GM21381 (cell line): Measurements from ENCODE around the gene PTPRCAP.
"Not testable (repeated sequence)": the region's sequence is repeated elsewhere in the genome, so short reads cannot be mapped to it uniquely, and the experiment has no call there.

Experiments used
- ATAC-seq: cut with Tn5 transposase; IDR thresholded peaks from one replicate; pipeline ENCODE4 v1.9.1; 2021; ENCODE audit warnings: mild to moderate bottlenecking, moderate library complexity; ENCODE audit not compliant: unreplicated experiment

Gene PTPRCAP

DNA sequence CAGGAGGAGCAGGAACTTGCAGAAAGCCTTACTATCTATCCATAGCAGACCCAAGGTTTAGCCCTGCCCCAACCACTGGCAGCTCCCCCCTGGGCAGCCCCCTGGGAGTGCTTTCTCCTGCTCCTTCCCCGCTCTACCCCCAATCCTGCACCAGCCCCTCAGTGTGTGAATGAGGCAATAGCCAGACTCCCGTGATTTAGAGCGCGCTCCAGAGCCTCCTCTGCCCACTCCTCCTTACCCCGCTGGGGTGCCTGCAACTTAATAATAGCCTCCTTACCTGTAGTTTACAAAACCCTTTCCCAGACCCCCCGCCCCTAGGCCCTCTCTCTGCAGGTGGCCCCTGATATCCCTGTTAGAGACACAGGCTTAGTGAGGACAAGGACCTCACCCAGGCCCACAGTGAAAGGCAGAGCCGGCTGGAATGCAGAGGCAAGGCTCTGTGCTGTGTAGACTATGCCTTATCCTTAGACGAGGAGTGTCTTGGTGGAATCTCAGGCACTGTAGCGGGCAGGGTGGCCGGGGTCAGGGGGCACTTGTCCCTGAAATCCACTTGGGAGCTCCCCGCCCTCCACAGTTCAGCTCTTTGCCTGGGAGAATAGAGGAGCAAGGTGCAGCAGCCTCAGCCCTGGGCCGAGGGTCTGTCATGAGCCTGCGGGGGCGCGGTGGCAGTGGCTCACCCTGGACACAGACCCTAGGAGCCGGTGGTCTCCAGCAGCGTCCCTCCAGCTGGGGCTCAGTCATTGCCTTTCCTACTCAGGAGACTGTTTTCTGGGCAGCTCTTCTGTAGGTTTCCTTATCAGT, 26.3 kb downstream of the PTPRCAP start:
- ATAC-seq = no peak

DNA sequence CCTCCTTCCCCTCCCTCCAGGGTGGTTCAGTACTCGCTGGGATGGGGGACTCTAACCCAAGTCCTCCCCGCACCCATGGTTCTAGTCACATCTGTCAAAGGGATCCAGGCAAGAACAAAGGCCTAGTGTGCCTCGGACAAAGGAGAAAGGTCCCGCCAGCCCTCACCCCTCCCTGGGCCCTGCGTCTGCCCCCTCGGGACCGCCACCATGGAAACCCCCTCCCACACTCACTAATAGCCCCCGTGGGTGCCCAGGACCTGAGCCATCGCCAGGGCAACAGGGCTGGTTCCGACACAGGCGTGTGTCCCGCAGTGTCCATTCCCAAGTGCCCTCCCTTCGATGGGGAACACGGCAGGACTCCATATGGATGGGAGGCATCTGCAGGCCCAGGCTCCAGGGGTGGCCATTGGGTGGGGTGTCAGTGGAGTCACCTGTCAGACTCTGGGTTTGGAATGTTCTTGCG, 27.1 kb downstream of the PTPRCAP start:
- ATAC-seq = no peak

DNA sequence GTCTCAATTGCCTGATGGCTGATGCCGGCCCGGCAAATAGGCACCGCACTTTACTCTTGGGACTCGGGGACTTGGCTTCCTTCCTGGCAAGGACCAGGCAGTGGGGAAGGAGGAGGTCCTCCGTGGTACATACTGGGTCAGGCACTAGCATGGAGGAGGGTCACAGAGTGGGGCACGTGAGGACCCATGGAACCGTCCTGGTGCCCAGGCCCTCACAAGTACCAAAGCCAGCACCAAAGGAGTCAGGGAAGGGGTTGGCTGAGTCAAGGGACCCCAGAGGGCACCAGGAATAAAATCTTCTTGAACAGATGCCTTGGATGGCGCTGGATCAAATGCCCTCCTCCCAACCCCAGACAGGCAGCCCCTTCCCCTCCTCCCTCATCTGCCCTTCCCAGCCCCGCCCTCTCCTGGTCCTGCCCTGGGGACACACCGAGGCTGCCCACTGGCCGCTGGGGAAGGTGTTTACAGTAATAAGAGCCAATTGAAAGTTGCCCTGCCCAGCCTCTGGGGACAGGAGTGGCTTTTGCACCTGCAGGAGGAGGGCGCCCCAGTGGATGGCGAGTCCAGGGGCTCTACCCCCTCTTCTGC, 27.6 kb downstream of the PTPRCAP start:
- ATAC-seq = no peak

DNA sequence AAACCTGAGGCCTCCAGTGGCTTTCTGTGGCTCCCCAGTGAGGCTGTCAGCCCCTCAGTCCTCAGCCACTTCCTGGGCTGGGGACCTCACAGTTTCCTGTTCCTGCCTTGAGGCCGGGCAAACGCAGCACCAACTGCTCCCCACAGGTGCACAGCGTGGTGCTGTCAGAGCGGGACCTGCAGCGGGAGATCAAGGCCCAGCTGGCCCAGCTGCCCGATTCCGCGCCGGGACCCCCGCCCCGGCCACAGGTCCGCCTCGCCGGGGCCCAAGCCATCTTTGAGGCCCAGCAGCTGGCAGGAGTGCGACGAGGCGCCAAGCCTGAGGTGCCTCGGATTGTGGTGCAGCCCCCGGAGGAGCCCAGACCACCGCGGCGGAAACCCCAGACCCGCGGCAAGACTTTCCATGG, 28.2 kb downstream of the PTPRCAP start:
- ATAC-seq = peak; percentile 47

DNA sequence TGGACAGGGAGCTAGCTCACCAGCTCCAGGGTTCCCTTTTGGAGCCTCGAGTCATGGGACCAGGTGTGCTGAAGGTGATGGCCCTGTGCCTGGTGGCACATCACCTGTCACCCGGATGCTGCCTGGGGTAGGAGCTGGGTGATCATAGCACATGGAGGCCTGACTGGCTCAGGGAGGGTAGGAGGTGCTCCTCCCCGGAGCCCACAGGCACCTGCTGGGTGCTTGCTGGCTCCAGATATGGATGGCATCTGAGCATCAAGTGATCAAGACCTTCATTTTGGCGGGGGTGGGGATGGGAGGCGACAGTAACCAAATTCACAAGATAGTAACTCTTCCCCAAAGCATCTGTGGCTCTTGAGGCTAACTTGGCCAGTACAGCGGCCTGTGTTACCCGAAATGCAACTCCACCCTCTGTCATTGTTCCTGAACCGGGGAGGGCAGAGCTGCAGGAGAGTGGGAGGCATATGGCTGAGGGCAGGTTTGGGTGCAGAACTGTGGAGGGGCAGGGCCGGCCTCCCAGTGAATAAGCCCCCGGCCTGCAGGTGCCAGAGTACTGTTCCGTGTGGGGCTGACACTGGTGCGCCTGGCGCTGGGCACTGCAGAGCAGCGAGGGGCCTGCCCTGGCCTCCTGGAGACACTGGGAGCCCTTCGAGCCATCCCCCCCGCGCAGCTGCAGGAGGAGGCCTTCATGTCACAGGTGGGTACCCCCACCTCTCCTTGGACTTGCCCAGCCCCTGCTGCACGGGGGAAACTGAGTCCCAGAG, 28.9 kb downstream of the PTPRCAP start:
- ATAC-seq = peak; percentile 4

DNA sequence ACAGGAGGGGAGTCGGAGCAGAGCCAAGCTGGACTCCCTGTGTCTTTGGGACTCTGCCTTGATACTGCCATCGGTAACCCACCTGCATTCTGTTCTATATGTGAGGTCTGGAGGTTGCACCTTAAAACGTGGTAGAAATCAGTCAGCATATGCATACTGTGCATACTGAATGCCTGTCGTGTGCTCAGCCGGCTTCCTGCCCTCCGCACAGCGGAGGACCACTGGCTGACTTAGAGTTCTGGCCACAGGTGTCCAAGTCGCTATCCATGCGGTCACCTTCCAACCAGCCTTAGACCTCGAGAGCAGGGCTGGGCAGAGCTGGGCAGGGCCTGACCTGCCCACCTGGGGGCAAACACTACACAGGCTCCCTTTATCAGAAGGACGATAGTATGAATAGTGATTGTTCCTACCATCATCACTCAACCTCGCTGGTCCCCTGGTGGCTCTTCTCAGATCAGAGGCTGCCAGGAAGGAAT, 29.8 kb downstream of the PTPRCAP start:
- no peak for ATAC-seq

DNA sequence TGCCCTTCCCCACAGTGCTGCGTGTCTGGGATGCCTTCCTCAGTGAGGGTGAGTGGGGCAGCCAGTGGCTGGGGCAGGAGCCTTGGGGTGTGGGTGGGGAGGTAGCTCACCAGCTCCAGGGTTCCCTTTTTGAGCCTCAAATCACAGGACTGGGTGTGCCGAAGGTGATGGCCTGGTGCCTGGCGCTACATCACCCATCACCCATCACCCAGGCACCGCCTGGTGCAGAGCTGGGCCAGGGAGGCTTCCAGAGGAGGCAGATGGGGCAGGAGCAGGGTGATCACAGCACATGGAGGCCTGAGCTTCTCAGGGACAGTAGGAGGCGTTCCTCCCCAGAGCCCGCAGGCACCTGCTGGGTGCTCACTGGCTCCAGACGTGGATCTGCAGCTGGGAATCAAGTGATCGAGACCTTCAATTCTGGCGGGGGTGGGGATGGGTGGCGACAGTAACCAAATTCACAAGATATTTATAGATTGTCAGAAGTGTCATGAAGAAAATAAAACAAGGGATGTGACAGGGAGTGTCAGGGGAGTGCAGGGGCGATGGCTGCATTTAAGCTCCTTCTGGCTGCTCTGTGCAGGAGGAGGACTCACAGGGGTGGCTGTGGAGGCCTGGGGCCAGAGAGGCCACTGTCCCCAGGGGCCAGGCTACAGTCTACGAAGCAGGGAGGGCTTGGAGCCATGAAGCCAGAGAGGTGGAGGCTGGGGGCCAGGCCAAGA, 30.4 kb downstream of the PTPRCAP start:
- ATAC-seq = no peak

DNA sequence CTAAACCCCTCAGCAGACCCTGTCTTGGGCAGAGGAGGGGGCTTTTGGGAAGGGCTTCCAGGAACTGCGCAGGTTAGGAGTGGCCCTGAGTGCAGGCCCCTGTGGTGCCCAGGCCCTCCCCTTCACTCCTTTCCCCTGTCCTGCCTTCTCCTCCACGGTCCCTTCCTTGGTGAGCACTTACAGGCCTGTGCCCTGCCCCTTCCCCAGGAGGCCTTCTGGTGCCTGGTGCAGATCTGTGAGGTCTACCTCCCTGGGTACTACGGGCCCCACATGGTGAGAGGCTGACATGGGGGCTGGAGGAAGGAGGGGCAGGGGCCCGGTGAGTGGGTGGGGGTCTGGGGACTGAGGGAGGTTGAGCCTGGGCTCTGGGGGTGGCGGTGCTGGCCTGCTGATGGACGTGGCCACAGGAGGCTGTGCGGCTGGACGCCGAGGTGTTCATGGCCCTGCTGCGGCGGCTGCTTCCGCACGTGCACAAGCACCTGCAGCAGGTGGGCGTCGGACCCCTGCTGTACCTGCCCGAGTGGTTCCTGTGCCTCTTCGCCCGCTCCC, 31.0 kb downstream of the PTPRCAP start:
- no peak for ATAC-seq

DNA sequence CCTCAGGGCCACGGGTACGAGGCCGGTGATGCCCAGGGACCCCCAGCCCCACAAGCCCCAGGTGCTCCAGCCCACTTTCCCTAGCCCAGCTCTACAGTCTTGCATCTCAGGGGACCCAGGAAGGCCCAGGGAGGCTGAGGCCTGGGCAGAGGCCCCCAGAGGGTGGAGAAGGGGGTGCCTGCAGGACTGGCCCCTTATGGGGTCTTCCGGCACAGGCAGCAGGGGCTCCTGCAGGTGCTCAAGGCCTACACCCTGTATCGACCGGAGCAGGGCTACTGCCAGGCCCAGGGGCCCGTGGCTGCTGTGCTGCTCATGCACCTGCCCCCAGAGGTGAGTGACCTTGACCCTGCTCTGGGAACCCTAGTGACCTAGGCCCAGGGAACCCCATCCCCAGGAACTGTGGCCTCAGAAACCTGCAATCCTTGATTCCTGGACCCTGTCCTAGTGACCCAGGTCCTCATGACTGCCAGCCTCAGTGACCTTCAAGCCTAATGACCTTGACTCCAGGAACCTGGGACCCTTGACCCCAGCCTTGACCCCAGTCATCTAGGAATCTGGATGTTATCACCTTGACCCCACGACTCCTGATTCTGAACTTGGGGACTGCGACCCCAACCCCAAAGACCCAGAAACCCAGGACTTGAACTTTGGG, 31.7 kb downstream of the PTPRCAP start:
- no peak for ATAC-seq

DNA sequence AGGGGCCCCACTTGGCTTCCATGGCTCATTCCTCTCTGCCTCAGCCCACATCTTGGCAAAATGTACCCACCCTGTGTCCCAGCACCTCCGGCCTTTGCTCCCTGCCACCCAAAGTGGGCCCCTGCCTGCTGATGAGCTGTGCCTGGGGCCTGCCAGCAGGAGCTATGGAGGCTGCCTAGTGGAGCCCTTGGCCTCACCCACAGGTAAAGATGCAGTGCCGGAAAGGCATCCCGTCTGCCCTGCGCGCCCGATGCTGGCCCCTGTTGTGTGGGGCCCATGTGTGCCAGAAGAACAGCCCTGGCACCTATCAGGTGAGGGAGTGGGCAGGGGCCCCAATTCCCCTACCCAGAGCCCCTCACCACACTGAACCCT, 32.3 kb downstream of the PTPRCAP start:
- no peak for ATAC-seq

DNA sequence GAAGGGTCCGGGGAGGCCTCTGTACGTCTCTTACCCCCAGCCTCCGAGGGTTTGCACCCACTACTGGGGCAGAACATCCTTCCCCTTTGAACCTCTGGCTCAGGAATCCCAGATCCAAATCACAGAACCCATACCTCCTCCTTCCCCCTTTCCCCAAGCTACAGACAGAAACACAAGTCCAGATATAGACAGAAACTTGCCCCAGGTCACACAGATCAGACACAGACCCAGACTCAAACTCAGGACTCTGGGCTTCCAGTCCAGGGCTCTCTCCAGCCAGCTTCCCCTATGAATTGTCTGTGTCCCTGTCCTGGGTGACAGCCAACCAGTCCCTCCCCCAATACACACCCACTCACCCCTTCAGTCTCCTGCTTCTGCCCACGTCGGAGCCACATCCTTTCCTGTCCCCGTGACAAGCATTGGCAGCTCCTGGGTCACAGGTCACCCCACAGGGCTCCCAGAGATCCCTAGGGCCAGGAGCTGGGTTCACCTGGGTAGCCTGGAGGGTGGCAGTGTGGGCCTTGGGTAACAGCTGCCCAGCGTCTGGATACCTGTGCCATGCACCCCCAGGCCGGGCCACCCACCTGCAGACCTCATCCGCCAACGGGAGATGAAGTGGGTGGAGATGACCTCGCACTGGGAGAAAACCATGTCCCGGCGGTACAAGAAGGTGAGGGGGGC, 32.8 kb downstream of the PTPRCAP start:
- no peak for ATAC-seq

DNA sequence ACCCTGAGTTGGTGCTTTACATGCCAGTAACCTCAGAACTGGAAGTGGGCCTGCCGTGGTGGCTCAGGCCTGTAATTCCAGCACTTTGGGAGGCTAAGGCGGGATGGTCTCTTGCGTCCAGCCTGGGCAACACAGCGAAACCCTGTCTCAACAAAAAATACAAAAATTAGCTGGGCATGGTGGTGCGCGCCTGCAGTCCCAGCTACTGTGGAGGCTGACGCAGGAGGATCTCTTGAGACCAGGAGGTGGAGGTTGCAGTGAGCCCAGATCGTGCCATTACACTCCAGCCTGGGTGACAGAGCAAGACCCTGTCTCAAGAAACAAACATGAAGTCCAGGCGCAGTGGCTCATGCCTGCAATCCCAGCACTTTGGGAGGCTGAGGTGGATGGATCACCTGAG, 34.4 kb downstream of the PTPRCAP start:
- ATAC-seq = not testable (repeated sequence)

DNA sequence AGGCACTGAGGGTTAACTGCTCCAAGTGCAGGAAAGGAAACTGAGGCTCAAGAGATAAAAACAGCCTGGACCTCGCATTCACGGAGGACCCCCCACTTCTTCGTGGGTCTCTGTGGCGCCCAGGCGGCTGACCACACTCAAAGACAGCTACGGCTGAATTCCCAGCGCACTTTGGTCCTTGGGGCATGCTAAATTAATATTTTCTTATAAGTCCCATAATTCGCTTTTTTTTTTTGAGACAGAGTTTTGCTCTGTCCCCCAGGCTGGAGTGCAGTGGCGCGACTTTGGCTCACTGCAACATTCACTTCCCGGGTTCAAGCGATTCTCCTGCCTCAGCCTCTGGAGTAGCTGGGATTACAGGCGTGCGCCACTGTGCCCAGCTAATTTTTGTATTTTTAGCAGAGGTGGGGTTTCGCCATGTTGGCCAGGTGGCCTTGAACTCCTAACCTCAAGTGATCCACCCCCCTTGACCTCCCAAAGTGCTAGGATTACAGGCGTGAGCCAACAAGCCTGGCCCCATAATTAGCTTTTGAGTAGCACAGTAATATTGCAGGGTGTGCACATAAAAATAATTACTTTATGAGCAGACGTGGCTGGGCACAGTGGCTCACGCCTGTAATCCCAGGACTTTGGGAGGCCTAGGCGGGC, 35.2 kb downstream of the PTPRCAP start:
- ATAC-seq = not testable (repeated sequence)

DNA sequence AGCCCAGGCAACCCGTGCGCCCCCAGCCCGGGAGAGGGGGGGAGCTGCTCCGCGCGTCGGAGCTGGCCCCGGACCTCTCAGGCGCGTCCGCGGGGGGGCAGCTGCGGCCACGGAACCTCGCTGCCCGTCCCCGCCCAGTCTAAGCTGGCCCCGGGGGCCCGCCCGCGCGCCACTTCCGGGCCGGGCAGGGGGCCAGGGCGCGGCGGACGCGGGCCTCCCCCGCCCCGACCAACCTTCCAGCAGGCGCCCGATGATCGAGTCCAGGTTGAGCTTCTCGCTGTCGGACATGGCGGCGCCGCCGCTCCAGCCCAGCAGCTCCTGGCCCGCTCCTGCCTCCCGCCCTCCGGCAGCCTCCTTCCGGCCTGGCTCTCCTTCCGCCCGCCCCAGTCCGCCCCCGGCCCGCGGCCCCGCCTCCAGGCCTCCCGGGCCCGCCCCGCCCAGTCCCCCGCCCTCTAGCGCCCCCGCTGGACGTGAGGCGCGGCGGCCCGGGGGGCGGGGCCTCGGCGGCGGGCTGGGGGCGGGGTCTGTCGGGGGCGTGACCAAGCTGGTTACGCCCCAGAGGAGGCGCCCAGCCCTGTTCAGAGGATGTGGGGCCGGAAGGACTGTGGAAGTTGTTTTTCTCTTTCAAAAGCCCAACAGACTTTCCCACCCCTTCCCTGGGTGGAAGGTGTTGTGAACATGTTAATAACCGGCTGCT, 35.8 kb downstream of the PTPRCAP start, which contains the start of gene PPP1CA:
Gene PPP1CA, minus strand, starts transcription at position 364 of the 697 bp plus-strand sequence. Its CDS starts 76 bp downstream, at position 288.
- ATAC-seq = peak; percentile 54

DNA sequence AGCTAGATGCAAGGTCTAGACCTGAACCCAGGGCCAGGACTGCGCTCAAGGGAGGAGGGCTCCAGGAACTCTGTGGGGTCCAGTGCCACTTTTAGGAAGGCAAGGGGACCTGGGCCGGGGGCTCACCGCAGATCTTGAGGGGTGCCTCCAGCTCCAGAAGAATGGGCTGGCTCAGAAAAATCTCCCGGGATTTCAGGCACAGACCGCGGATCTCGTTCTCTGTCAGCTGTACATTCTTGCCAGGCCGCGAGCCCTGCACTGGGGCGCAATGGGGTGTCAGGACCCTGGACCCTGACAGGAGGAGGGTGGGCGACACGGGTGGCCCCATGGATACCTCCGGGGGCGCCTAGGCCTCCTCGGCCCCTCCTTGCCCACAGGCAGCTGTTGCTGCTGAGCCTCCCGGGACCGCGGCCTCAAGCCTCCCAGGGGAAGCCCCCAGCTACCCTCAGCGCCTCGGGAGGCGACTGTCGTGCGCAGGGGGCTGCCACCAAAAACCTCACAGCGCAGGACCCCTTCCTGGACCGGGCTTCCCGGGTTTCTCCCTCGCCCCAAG, 36.5 kb downstream of the PTPRCAP start:
- ATAC-seq = no peak

DNA sequence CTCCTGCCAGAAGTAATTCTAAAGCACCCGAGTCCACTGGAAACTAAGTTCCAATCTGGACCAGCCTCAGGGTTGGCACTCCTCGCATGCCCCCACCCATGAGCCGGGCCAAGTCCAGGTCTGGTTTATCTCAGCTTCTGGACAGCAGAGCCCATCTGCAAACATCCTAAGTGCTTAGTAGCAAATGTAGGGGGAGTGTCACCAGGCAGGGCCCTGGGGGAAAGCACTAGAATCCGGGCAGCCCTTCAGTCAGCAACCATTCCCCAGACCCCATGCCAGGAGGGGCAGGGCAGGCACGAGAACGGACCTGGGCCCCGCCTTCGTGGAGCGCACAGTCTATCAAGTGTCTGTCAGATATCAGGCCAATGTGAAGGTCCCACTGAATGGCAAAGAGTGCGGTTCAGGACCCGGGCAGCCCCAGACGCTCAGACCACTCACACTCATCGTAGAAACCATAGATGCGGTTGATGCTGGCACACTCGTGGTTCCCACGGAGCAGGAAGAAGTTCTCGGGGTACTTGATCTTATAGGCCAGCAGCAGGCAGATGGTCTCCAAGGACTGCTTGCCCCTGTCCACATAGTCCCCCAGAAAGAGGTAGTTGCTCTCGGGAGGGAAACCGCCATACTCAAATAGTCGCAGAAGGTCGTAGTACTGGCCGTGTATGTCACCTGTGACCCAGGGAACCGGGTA, 37.1 kb downstream of the PTPRCAP start:
- ATAC-seq = no peak
